HCT116 (cell line): ENCODE results near the gene CAPN10. TPM values are rescaled to one million over a fixed set of nuclear protein-coding genes. Genes with fewer than 3 reads are reported as not detected.
A peak's percentile ranks its signal among the peaks of the same experiment; 100 is the strongest.

Source experiments
- ATAC-seq: fragments of 200-7000 bp; cut with Tn5 transposase; 2 replicates; pipeline ENCODE4 v1.9.1; 2020; ENCODE audit warnings: mild to moderate bottlenecking, moderate library complexity
- BruUV-seq: library from RNA; stranded (reverse); fragments of 400-500 nt; replicated peaks from 2 replicates; lab custom pipeline; 2021; lab: Mats Ljungman, UMichigan
- CTCF ChIA-PET: fragments of 300-600 bp; sonication (Branson Sonifier 250); formaldehyde crosslinking; loops from one replicate; lab custom pipeline; 2021; ENCODE audit warnings: antibody characterized with exemption; lab: Charles Lee
- POLR2A ChIA-PET: fragments of 300-600, 350-600 bp; sonication (Branson Sonifier 250); formaldehyde crosslinking; loops from one replicate; lab custom pipeline; 2021; ENCODE audit warnings: antibody characterized with exemption; lab: Charles Lee
- RAD21 ChIA-PET, 2 experiments: fragments of 300-600 bp; sonication (Branson Sonifier 250); formaldehyde crosslinking; loops; one replicate each; lab custom pipeline; 2023; ENCODE audit warnings: low total read pairs in 2 of 2; ENCODE audit not compliant: uncharacterized antibody in 2 of 2, unreplicated experiment in 2 of 2, low non-redundant PET in 1 of 2; lab: Charles Lee
- DNase-seq: peaks from one replicate; pipeline ENCODE4 v3.0.0-alpha.2; 2010; ENCODE audit warnings: low read depth, low spot score
- H2AFZ ChIP-seq: fragments of 200-600 bp; shearing (Covaris generic), sonication (generic); 2 replicates; pipeline ENCODE4 v1.6.1; 2017; ENCODE audit warnings: low read depth, mixed run types, mixed read lengths, antibody characterized with exemption, low read length; ENCODE audit not compliant: poor library complexity, severe bottlenecking
- H3K27ac ChIP-seq: 2 replicates; pipeline ENCODE4 v1.5.1; 2012; ENCODE audit warnings: low read depth, low read length
- H3K27me3 ChIP-seq: fragments of 200-600 bp; sonication (generic); 2 replicates; pipeline ENCODE4 v1.6.1; 2016; ENCODE audit warnings: mixed run types, low read length, mixed read lengths; ENCODE audit not compliant: insufficient read depth
- H3K36me3 ChIP-seq, 2 experiments: fragments of 200-500 bp in 1 of 2; fragments of 200-600 bp in 1 of 2; sonication (Bioruptor generic) in 1 of 2; sonication (generic) in 1 of 2; 2 replicates each; pipeline versions ENCODE4 v1.5.1 to v1.6.1; 2014 to 2016; ENCODE audit warnings: low read length in 2 of 2, inconsistent platforms in 1 of 2, mixed read lengths in 1 of 2, mixed run types in 1 of 2; ENCODE audit not compliant: insufficient read depth in 2 of 2, control insufficient read depth in 1 of 2
- H3K4me1 ChIP-seq, 2 experiments: fragments of 200-600 bp in 1 of 2; sonication (generic) in 1 of 2; 2 replicates each; pipeline versions ENCODE4 v1.5.1 to v1.6.1; 2012 to 2017; ENCODE audit warnings: low read length in 2 of 2, inconsistent platforms in 1 of 2, mild to moderate bottlenecking in 1 of 2, mixed read lengths in 1 of 2, mixed run types in 1 of 2, moderate library complexity in 1 of 2; ENCODE audit not compliant: insufficient read depth in 2 of 2, control insufficient read depth in 1 of 2
- H3K4me2 ChIP-seq: fragments of 200-600 bp; sonication (generic); 2 replicates; pipeline ENCODE4 v1.6.1; 2017; ENCODE audit warnings: mixed run types, low read length, mixed read lengths
- H3K4me3 ChIP-seq, 2 experiments: fragments of 200-600 bp in 1 of 2; sonication (generic) in 1 of 2; replicated peaks in 1 of 2; 2 replicates each; pipeline ENCODE4 v1.5.1; 2011 to 2016; ENCODE audit warnings: low read length in 2 of 2, control low read depth in 1 of 2, low read depth in 1 of 2, mild to moderate bottlenecking in 1 of 2, mixed read lengths in 1 of 2, mixed run types in 1 of 2
- H3K79me2 ChIP-seq: fragments of 200-600 bp; sonication (generic); 2 replicates; pipeline ENCODE4 v1.6.1; 2017; ENCODE audit warnings: mild to moderate bottlenecking, mixed run types, low read length, moderate library complexity, mixed read lengths; ENCODE audit not compliant: insufficient read depth
- H3K9ac ChIP-seq: fragments of 200-600 bp; sonication (generic); 2 replicates; pipeline ENCODE4 v1.6.1; 2016; ENCODE audit warnings: low read length, mixed read lengths
- H3K9me2 ChIP-seq: fragments of 200-600 bp; sonication (generic), shearing (Covaris generic); 2 replicates; pipeline ENCODE4 v1.6.1; 2017; ENCODE audit warnings: mixed run types, mild to moderate bottlenecking, moderate library complexity; ENCODE audit not compliant: insufficient read depth
- H3K9me3 ChIP-seq, 2 experiments: fragments of 200-500 bp in 1 of 2; fragments of 200-600 bp in 1 of 2; sonication (Bioruptor generic) in 1 of 2; sonication (generic) in 1 of 2; 2 replicates each; pipeline ENCODE4 v1.6.1; 2014 to 2017; ENCODE audit warnings: low read length in 2 of 2, mixed read lengths in 2 of 2, inconsistent platforms in 1 of 2, low read depth in 1 of 2, mild to moderate bottlenecking in 1 of 2, mixed run types in 1 of 2, moderate library complexity in 1 of 2; ENCODE audit not compliant: control insufficient read depth in 1 of 2, insufficient read depth in 1 of 2
- H4K20me1 ChIP-seq: fragments of 200-600 bp; sonication (generic), shearing (Covaris generic); 2 replicates; pipeline ENCODE4 v1.6.1; 2017; ENCODE audit warnings: mixed run types, mild to moderate bottlenecking, moderate library complexity; ENCODE audit not compliant: insufficient read depth
- CBX3 ChIP-seq: IDR thresholded peaks from 2 replicates; pipeline ENCODE4 v1.6.1; 2012; ENCODE audit warnings: low read depth
- CEBPB ChIP-seq: IDR thresholded peaks from 2 replicates; pipeline ENCODE4 v1.6.1; 2012; ENCODE audit warnings: low read depth
- CTCF ChIP-seq, 3 experiments: fragments of 200-600 bp in 1 of 3; sonication (generic) in 1 of 3; IDR thresholded peaks in 2 of 3; conservative IDR thresholded peaks in 1 of 3; 2 replicates each; pipeline ENCODE4 v1.5.1; 2012 to 2017; ENCODE audit warnings: low read depth in 2 of 3, low read length in 2 of 3, antibody characterized with exemption in 1 of 3, borderline replicate concordance in 1 of 3, control low read depth in 1 of 3, mild to moderate bottlenecking in 1 of 3, mixed read lengths in 1 of 3, mixed run types in 1 of 3, moderate library complexity in 1 of 3; ENCODE audit not compliant: insufficient read depth in 1 of 3
- ELF1 ChIP-seq: IDR thresholded peaks from 2 replicates; pipeline ENCODE4 v1.6.1; 2012; ENCODE audit warnings: low read depth, borderline replicate concordance
- EZH2 ChIP-seq: fragments of 200-600 bp; sonication (generic); IDR thresholded peaks from 2 replicates; pipeline ENCODE4 v1.6.1; 2017; ENCODE audit warnings: antibody characterized with exemption, mixed run types
- EZH2phosphoT487 ChIP-seq: fragments of 200-600 bp; IDR thresholded peaks from 2 replicates; pipeline ENCODE4 v1.6.1; 2018; ENCODE audit warnings: antibody characterized with exemption, borderline replicate concordance
- FOSL1 ChIP-seq: IDR thresholded peaks from 2 replicates; pipeline ENCODE4 v1.6.1; 2012; ENCODE audit warnings: low read depth
- JUND ChIP-seq: IDR thresholded peaks from 2 replicates; pipeline ENCODE4 v1.6.1; 2012
- POLR2A ChIP-seq: IDR thresholded peaks from 2 replicates; pipeline ENCODE4 v1.7.0; 2011; ENCODE audit warnings: borderline replicate concordance; ENCODE audit not compliant: insufficient read depth, insufficient read length; ENCODE audit errors: extremely low read depth
- POLR2AphosphoS5 ChIP-seq: IDR thresholded peaks from 2 replicates; pipeline ENCODE4 v1.6.1; 2011; ENCODE audit warnings: mild to moderate bottlenecking, low read depth, low read length, moderate library complexity
- RAD21 ChIP-seq: IDR thresholded peaks from 2 replicates; pipeline ENCODE4 v1.6.1; 2012; ENCODE audit warnings: low read depth, mild to moderate bottlenecking
- SIN3A ChIP-seq: IDR thresholded peaks from 2 replicates; pipeline ENCODE4 v1.6.1; 2012; ENCODE audit warnings: low read depth
- SP1 ChIP-seq: IDR thresholded peaks from 2 replicates; pipeline ENCODE4 v1.6.1; 2012; ENCODE audit warnings: low read depth
- TCF7L2 ChIP-seq: IDR thresholded peaks from 2 replicates; pipeline ENCODE4 v1.7.0; 2011; ENCODE audit warnings: borderline replicate concordance, inconsistent platforms; ENCODE audit not compliant: insufficient read depth, insufficient read length; ENCODE audit errors: extremely low read depth
- YY1 ChIP-seq: IDR thresholded peaks from 2 replicates; pipeline ENCODE4 v1.6.1; 2011; ENCODE audit warnings: low read length, low read depth, moderate library complexity, mild to moderate bottlenecking; ENCODE audit not compliant: insufficient replicate concordance; ENCODE audit errors: extremely low read depth
- ZBTB33 ChIP-seq: IDR thresholded peaks from 2 replicates; pipeline ENCODE4 v1.6.1; 2011; ENCODE audit warnings: mild to moderate bottlenecking, low read length, moderate library complexity; ENCODE audit not compliant: insufficient replicate concordance; ENCODE audit errors: extremely low read depth
- ZFX ChIP-seq: fragments of 450-650 bp; IDR thresholded peaks from 2 replicates; pipeline ENCODE4 v1.6.1; 2017
- ZNF274 ChIP-seq: fragments of 200-500 bp; sonication (Bioruptor generic); IDR thresholded peaks from 2 replicates; pipeline ENCODE4 v1.6.1; 2014; ENCODE audit warnings: mild to moderate bottlenecking, low read depth, low read length, inconsistent platforms
- intact Hi-C: fragments of 100-400 bp; cut with micrococcal nuclease; formaldehyde crosslinking; loops from 2 replicates; pipeline ENCODE4 v1.10.0; 2022
- total RNA-seq: library from RNA; stranded (reverse); gene quantifications from one replicate; pipeline ENCODE4 v1.2.1, GENCODE V29; 2021; ENCODE audit not compliant: unreplicated experiment
- TF ChIP-seq, protein P1 (sequence below): IDR thresholded peaks from 2 replicates; pipeline ENCODE4 v1.6.1; 2012
- TF ChIP-seq, protein P2 (sequence below): IDR thresholded peaks from 2 replicates; pipeline ENCODE4 v1.6.1; 2012; ENCODE audit warnings: low read depth

The CAPN10 gene
- total RNA-seq, 1 experiment from 2014 or later, result 40.7 TPM

- Histone ChIP-seq H3K4me3 (no peak overlapping the region), H3K27ac (peak overlapping the region; percentile 77), H3K9me3 (no peaks in the 10 kb centered on the region), H3K4me1 (peaks cover 35 to 47% of the 10 kb centered on the region in 2 experiments), H3K79me2 (peaks cover 45% of the 10 kb centered on the region), H3K4me2 (no peak overlapping the region; the same call in 1 of the 2 replicates), H3K9ac (peak overlapping the region; percentile 70; the same call in 1 of the 2 replicates), H3K27me3 (no peaks in the 10 kb centered on the region), H2AFZ (no peak overlapping the region), H3K9me2 (no peaks in the 10 kb centered on the region), H3K36me3 (no peaks in the 10 kb centered on the region), H4K20me1 (no peaks in the 10 kb centered on the region)
- no TSS peak for BruUV-seq
- POLR2A ChIA-PET, result no interaction called here
- no peak for DNase-seq
- CTCF ChIA-PET, result interaction anchor here (3.7 kb wide), 1 partner anchor 12 kb away, joined by 48 read pairs; no protein-coding TSS in a partner anchor
- intact Hi-C loops, result no loop called here
- TF ChIP-seq YY1 (no peak), SIN3A (no peak), CTCF (IDR thresholded peaks at IDR 0.05 in 2 of 3, conservative IDR thresholded peaks at IDR 0.05 in 1 of 3; ENCODE audit: borderline replicate concordance in 1 of 3, insufficient read depth in 1 of 3, low read depth in 2 of 3, low read length in 2 of 3) (no peak), ZNF274 (no peak), JUND (no peak), EZH2phosphoT487 (no peak), FOSL1 (no peak), ZFX (no peak), ZBTB33 (no peak), CEBPB (no peak), CBX3 (no peak), RAD21 (no peak), POLR2A (no peak), ELF1 (no peak), POLR2AphosphoS5 (no peak), TCF7L2 (no peak), EZH2 (no peak), SP1 (no peak)
- TF ChIP-seq, protein P1, sequence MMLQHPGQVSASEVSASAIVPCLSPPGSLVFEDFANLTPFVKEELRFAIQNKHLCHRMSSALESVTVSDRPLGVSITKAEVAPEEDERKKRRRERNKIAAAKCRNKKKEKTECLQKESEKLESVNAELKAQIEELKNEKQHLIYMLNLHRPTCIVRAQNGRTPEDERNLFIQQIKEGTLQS, result no peak
- TF ChIP-seq, protein P2, sequence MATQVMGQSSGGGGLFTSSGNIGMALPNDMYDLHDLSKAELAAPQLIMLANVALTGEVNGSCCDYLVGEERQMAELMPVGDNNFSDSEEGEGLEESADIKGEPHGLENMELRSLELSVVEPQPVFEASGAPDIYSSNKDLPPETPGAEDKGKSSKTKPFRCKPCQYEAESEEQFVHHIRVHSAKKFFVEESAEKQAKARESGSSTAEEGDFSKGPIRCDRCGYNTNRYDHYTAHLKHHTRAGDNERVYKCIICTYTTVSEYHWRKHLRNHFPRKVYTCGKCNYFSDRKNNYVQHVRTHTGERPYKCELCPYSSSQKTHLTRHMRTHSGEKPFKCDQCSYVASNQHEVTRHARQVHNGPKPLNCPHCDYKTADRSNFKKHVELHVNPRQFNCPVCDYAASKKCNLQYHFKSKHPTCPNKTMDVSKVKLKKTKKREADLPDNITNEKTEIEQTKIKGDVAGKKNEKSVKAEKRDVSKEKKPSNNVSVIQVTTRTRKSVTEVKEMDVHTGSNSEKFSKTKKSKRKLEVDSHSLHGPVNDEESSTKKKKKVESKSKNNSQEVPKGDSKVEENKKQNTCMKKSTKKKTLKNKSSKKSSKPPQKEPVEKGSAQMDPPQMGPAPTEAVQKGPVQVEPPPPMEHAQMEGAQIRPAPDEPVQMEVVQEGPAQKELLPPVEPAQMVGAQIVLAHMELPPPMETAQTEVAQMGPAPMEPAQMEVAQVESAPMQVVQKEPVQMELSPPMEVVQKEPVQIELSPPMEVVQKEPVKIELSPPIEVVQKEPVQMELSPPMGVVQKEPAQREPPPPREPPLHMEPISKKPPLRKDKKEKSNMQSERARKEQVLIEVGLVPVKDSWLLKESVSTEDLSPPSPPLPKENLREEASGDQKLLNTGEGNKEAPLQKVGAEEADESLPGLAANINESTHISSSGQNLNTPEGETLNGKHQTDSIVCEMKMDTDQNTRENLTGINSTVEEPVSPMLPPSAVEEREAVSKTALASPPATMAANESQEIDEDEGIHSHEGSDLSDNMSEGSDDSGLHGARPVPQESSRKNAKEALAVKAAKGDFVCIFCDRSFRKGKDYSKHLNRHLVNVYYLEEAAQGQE, result no peak
- no peak for ATAC-seq
- RAD21 ChIA-PET, result no interaction called here
These were observed 8.0 kb upstream of the CAPN10 start for GRCh38 chr2:240578488-240578887.
